ENCODE data around the gene SH2D6.
"Not testable (repeated sequence)": the region's sequence is repeated elsewhere in the genome, so short reads cannot be mapped to it uniquely, and the experiment has no call there.

The SH2D6 gene

GRCh38 chr2:85439025-85439472, 20.5 kb downstream of the SH2D6 start:
- no peak for DNase-seq (ENCODE audit: low read depth in 2 of 2)

GRCh38 chr2:85439569-85439968, 21.1 kb downstream of the SH2D6 start:
- not testable (repeated sequence) for DNase-seq (ENCODE audit: low read depth in 2 of 2)

- DNase-seq (ENCODE audit: low read depth in 2 of 2) = no peak
Measured at GRCh38 chr2:85439986-85440385, 21.5 kb downstream of the SH2D6 start.

DNA sequence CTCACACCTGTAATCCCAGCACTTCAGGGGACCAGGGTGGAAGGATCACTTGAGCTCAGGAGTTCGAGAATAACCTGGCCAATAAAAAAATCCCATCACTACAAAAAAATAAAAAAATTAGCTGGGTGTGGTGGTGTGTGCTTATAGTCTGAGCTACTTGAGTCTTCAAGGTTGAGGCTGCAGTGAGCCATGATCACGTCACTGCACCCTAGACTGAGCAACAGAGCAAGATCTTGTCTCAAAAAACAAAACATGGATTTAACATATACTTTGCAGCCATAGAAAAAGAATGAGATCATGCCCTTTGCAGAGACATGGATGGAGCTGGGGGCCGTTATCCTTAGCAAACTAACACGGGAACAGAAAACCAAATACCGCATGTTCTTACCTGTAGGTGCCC, 22.2 kb downstream of the SH2D6 start:
- DNase-seq (ENCODE audit: low read depth in 2 of 2) = no peak

DNA sequence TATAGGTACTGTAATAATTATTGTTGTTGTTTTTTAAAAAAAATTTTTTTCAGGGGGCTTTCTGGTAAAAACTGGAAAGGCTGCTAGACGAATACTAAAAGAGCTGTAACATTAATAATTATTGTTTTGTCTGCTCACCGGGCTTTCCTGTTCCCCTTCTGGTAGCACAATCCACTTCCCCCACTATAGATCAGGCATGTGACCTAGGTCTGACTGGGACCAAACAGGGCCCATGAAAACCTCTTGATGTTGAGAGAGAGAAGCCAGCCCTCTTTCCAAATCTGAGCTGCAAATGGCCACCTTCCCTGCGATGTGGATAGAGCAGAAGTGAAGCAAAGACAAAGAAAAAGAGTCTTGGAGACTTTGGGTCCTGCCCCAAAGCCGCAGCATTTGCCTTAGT, 23.4 kb downstream of the SH2D6 start:
- no peak for DNase-seq (ENCODE audit: low read depth in 2 of 2)

GRCh38 chr2:85444629-85445172, 26.2 kb downstream of the SH2D6 start:
- DNase-seq (ENCODE audit: low read depth in 2 of 2) = no peak

DNA sequence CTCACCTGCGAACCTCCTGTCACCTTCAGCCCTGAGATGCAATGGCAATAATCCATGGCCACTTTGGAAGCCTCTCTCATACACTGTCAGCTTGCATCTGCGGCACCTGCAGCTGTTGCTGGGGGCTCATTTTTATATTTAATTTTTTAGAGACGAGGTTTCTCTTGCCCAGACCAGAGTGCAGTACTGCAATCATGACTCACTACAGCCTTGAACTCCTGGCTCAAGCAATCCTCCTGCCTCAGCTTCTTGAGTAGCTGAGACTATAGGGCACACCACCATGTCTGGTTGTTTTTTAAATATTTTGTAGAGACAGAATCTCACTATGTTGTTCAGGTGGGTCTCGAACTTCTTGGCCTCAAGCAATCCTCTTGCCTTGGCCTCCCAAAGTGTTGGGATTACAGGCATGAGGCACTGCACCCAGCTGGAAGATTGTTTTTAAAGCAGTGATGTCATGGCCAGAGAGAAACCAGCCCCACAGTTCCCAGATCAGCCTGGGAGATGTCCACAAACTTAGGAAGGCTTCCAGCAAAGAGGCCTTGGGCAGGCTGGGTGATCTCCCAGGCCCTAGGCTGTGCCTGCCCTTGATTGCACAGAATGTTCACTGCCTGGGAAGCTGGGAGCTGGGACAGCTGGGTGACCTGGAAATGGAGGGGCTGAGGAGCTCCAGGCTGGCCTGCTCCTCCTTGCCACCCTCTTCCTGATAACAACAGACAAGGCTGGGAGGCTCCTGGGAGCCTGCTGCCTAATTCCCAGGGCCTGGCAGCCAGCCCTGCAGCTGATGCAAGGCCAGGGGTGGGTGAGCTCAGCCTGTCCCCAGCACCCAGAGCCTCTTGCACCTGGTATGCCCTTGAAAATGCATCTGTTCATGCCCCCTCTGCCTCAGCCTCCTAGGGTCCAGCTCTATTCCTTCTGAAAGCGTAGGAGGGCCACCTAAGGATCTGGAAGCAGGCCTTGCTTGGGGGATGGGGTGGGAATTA, 27.1 kb downstream of the SH2D6 start:
- DNase-seq (ENCODE audit: low read depth in 2 of 2) = no peak

GRCh38 chr2:85446296-85447221, 28.0 kb downstream of the SH2D6 start:
- no peak for DNase-seq (ENCODE audit: low read depth in 2 of 2)

DNA sequence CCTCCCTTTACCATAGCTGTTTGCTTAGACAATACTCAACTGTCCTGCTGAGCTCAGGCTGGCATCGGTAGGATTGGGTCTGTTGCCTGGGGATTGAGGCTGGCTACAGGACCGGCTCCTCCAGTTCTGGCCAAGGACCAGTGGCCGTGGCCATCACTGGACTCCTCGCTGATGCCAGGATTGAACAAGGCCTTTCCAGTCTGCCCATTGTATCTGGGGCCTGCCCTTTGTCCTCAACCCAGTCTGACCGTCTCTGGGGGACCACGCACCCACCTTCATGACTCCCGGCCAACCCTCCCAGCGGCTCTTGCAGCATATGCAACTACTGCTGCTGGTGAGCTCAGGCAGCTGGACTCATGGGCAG, 28.7 kb downstream of the SH2D6 start:
- DNase-seq (ENCODE audit: low read depth in 2 of 2) = no peak

- DNase-seq (ENCODE audit: low read depth in 2 of 2) = no peak
Measured at GRCh38 chr2:85448461-85449213, 30.1 kb downstream of the SH2D6 start.

- DNase-seq (ENCODE audit: low read depth in 2 of 2) = no peak
Measured at GRCh38 chr2:85449214-85449588, 30.7 kb downstream of the SH2D6 start.

DNA sequence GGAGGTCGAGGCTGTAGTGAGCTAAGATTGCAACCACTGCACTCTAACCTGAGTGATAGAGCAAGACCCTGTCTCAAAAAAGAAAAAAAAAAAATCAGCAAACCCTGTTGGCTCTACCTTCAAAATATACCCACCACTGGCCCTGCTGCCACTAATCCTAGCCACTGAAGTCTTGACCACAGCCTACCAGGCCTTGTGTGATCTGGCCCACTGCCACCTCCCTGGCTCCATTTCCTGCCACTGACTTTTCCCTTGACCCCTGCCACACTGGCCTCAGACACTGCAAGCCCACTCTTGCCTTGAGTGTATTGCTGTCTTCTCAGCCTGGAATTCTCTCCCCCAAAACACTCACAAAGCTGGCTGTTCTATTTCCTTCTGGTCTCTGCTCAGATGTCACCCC, 33.7 kb downstream of the SH2D6 start:
- DNase-seq (ENCODE audit: low read depth in 2 of 2) = no peak

GRCh38 chr2:85453571-85453970, 35.1 kb downstream of the SH2D6 start:
- DNase-seq (ENCODE audit: low read depth in 2 of 2) = no peak

- no peak for DNase-seq (ENCODE audit: low read depth in 2 of 2)
Measured at GRCh38 chr2:85455552-85456090, 37.1 kb downstream of the SH2D6 start.

DNA sequence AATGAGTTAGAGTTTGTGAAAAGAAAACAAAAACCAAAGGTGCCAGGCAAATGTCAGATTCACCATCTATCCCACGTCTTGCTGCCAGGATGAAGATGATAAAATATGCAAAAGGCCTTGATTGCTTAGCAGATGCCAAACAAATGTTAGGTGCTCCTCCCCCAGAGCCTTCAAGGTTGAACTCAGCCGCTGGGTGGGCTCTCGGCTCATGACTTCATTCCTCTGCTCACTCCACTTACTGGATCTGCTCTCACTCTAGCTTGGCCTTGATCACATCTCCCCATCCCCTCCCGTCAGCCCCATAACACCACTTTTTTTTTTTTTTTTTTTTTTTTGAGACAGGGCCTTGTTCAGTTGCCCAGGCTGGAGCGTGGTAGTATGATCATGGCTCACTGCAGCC, 38.5 kb downstream of the SH2D6 start:
- DNase-seq (ENCODE audit: low read depth in 2 of 2) = no peak

- no peak for DNase-seq (ENCODE audit: low read depth in 2 of 2)
Measured at GRCh38 chr2:85457877-85458316, 39.4 kb downstream of the SH2D6 start.

- DNase-seq (ENCODE audit: low read depth in 2 of 2) = no peak
Measured at GRCh38 chr2:85458601-85459563, 40.4 kb downstream of the SH2D6 start.

- no peak for DNase-seq (ENCODE audit: low read depth in 2 of 2)
Measured at GRCh38 chr2:85459771-85460170, 41.3 kb downstream of the SH2D6 start.

DNA sequence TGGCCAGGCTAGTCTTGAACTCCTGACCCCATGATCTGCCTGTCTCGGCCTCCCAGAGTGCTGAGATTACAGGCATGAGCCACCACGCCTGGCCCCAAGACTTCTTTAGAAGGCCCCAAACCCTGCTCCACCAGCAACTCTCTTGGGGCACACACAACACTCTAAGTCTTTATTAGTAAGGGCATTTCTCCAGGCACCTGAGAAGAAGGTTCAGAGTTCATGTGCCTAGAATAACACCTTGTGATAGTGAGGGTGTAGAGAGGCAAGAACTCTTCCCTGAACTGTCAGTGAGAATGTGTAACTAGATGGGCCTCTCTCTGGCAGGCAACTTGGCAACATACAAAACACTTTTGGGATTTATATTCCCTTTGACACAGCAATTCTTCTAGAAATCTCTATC, 43.8 kb downstream of the SH2D6 start:
- DNase-seq (ENCODE audit: low read depth in 2 of 2) = no peak

GRCh38 chr2:85468096-85468703, 49.7 kb downstream of the SH2D6 start:
- no peak for DNase-seq (ENCODE audit: low read depth in 2 of 2)
